ENCODE measurements around the gene ACAD10. TPM values are rescaled to one million over a fixed set of nuclear protein-coding genes. Genes with fewer than 3 reads are reported as not detected.

The ACAD10 gene
- total RNA-seq, 6 donors from 2014 or later, result 16.7 to 83.8 (median 27.0) TPM

GRCh38 chr12:111780615-111781014 lies 94.8 kb downstream of the ACAD10 start:
- WGBS, 2 donors, result 74 to 86% methylated on average over 5 of the region's 5 CpGs
- Histone ChIP-seq H3K4me1 (peaks cover 41 to 75% (median 53%) of the 10 kb centered on the region in 4 donors), H3K27me3 (no peaks in the 10 kb centered on the region), H3K36me3 (peaks cover 21 to 57% (median 46%) of the 10 kb centered on the region in 4 donors), H3K27ac (peak overlapping the region; percentile 43 to 98 (median 94)), H3K4me3 (no peak overlapping the region), H3K9me3 (no peaks in the 10 kb centered on the region)
- ATAC-seq (ENCODE audit: low FRiP score in 2 of 2), result peak; percentile 15 to 79
- TF ChIP-seq POLR2A (IDR thresholded peaks at IDR 0.05), result peak in 1 of 4 donors; percentile 20
- peak in 1 of 2 donors; percentile 41 for TF ChIP-seq POLR2AphosphoS5 (IDR thresholded peaks at IDR 0.05)
- no peak for TF ChIP-seq EP300 (IDR thresholded peaks at IDR 0.05)
- TF ChIP-seq, protein P1, sequence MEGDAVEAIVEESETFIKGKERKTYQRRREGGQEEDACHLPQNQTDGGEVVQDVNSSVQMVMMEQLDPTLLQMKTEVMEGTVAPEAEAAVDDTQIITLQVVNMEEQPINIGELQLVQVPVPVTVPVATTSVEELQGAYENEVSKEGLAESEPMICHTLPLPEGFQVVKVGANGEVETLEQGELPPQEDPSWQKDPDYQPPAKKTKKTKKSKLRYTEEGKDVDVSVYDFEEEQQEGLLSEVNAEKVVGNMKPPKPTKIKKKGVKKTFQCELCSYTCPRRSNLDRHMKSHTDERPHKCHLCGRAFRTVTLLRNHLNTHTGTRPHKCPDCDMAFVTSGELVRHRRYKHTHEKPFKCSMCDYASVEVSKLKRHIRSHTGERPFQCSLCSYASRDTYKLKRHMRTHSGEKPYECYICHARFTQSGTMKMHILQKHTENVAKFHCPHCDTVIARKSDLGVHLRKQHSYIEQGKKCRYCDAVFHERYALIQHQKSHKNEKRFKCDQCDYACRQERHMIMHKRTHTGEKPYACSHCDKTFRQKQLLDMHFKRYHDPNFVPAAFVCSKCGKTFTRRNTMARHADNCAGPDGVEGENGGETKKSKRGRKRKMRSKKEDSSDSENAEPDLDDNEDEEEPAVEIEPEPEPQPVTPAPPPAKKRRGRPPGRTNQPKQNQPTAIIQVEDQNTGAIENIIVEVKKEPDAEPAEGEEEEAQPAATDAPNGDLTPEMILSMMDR (IDR thresholded peaks at IDR 0.05), result no peak
- DNase-seq, result peak in 1 of 2 donors; percentile 78

- TF ChIP-seq POLR2A (IDR thresholded peaks at IDR 0.05) (no peak), POLR2AphosphoS5 (IDR thresholded peaks at IDR 0.05) (no peak), EP300 (IDR thresholded peaks at IDR 0.05) (no peak)
- TF ChIP-seq, protein P1 (IDR thresholded peaks at IDR 0.05), result no peak
- H3K9me3 ChIP-seq, result no peaks in the 10 kb centered on the region
- peak overlapping the region; percentile 18 to 98 (median 94) for H3K27ac ChIP-seq
- WGBS, 2 donors, result 96% methylated on average over 2 of the region's 2 CpGs; no CpG with 5 or more reads in 1 of the 2 donors
- peaks cover 38 to 69% (median 50%) of the 10 kb centered on the region in 4 donors for H3K4me1 ChIP-seq
- DNase-seq (no peak), ATAC-seq (ENCODE audit: low FRiP score in 2 of 2) (no peak)
- no peak overlapping the region for H3K4me3 ChIP-seq
- no peaks in the 10 kb centered on the region for H3K27me3 ChIP-seq
- peaks cover 24 to 63% (median 49%) of the 10 kb centered on the region in 4 donors for H3K36me3 ChIP-seq
Observed at GRCh38 chr12:111781085-111781658, 95.3 kb downstream of the ACAD10 start.

GRCh38 chr12:111783046-111783445 lies 97.2 kb downstream of the ACAD10 start:
- Histone ChIP-seq H3K36me3 (peaks cover 24 to 78% (median 61%) of the 10 kb centered on the region in 4 donors), H3K9me3 (no peaks in the 10 kb centered on the region), H3K27me3 (no peaks in the 10 kb centered on the region), H3K27ac (peak overlapping the region in 1 of 4 donors; percentile 92), H3K4me1 (peaks cover 27 to 64% (median 38%) of the 10 kb centered on the region in 4 donors), H3K4me3 (no peak overlapping the region)
- no peak for TF ChIP-seq POLR2A (IDR thresholded peaks at IDR 0.05)
- no peak for TF ChIP-seq POLR2AphosphoS5 (IDR thresholded peaks at IDR 0.05)
- no peak for TF ChIP-seq EP300 (IDR thresholded peaks at IDR 0.05)
- TF ChIP-seq, protein P1 (IDR thresholded peaks at IDR 0.05), result no peak
- ATAC-seq (ENCODE audit: low FRiP score in 2 of 2), result no peak
- DNase-seq, result peak in 1 of 2 donors; percentile 75
- WGBS, 2 donors, result 90 to 93% methylated on average over 9 to 17 of the region's 17 CpGs

DNA sequence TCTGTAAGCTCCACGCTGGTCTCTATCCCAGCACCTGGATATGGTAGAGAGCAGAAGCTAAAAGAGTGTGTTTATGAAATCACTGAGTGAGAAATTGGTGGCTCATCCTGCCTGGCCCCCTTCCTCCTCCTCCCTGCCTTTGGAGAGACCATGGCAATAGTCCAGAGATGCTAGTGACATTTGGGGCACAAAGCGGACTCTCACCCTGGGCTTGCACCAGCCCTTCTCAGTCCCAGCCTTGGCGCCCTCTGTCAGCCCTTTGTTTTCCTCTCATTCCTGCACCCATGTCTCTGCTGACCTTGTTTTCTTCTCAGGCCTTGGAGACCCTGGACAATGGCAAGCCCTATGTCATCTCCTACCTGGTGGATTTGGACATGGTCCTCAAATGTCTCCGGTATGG lies 99.1 kb downstream of the ACAD10 start:
- Histone ChIP-seq H3K27me3 (no peaks in the 10 kb centered on the region), H3K4me3 (no peak overlapping the region), H3K9me3 (no peaks in the 10 kb centered on the region), H3K4me1 (peaks cover 9 to 45% (median 26%) of the 10 kb centered on the region in 4 donors), H3K27ac (peak overlapping the region in 2 of 4 donors; percentile 20 to 54), H3K36me3 (peaks cover 28 to 93% (median 71%) of the 10 kb centered on the region in 4 donors)
- 90 to 95% methylated on average over 4 of the region's 4 CpGs for WGBS, 2 donors
- ATAC-seq (ENCODE audit: low FRiP score in 2 of 2) (no peak), DNase-seq (no peak)
- TF ChIP-seq POLR2A (IDR thresholded peaks at IDR 0.05), result no peak
- no peak for TF ChIP-seq POLR2AphosphoS5 (IDR thresholded peaks at IDR 0.05)
- TF ChIP-seq, protein P1 (IDR thresholded peaks at IDR 0.05), result no peak
- no peak for TF ChIP-seq EP300 (IDR thresholded peaks at IDR 0.05)
